Myocyte (in vitro differentiated cells): Measurements from ENCODE around the gene PRPF8. TPM values are rescaled to one million over a fixed set of nuclear protein-coding genes. Genes with fewer than 3 reads are reported as not detected.

ENCODE experiments used
- microRNA counts: library from miRNA; unstranded; fragments of <30 nt; microRNA quantifications from one replicate; lab custom pipeline; 2016
- total RNA-seq: library from RNA; depleted of rRNA; stranded (reverse); fragments of >200 nt; gene quantifications from 2 replicates; pipeline ENCODE4 v1.2.3, GENCODE V29; 2014

Gene PRPF8
- total RNA-seq, 1 donor from 2014 or later: 89.3 TPM

MicroRNAs encoded within 50 kb of the gene (microRNA counts, 767-probe panel; counts per million panel counts)
- 14,356 counts per million, percentile 81 among the panel's probes with 10 or more counts for microRNA hsa-miR-22-3p (lab: Ali Mortazavi, UCI)

Other genes with a start within 250 kb of the PRPF8 start
- 47.6 and 51.9 TPM in 2 replicates for gene CRK, start 228.6 kb downstream of the PRPF8 start, total RNA-seq
- 122 and 125 TPM in 2 replicates for gene MYO1C, start 192.2 kb downstream of the PRPF8 start, total RNA-seq
- 47.2 and 71.4 TPM in 2 replicates for gene INPP5K, start 168.3 kb downstream of the PRPF8 start, total RNA-seq
- gene PITPNA, start 122.1 kb downstream of the PRPF8 start, total RNA-seq: 25.1 and 29.9 TPM in 2 replicates
- gene SLC43A2, start 56.0 kb downstream of the PRPF8 start, total RNA-seq: 13.9 and 15.6 TPM in 2 replicates
- gene SCARF1, start 39.1 kb downstream of the PRPF8 start, total RNA-seq: 0.05 and 0.19 TPM in 2 replicates
- 11.0 and 20.1 TPM in 2 replicates for gene RILP, start 35.0 kb downstream of the PRPF8 start, total RNA-seq
- gene TLCD2, start 25.5 kb upstream of the PRPF8 start, total RNA-seq: 1.7 and 1.8 TPM in 2 replicates
- gene WDR81, start 39.8 kb upstream of the PRPF8 start, total RNA-seq: 76.0 and 76.8 TPM in 2 replicates
- 0.67 and 2.0 TPM in 2 replicates for gene SERPINF2, start 58.0 kb upstream of the PRPF8 start, total RNA-seq
- gene SERPINF1, start 77.2 kb upstream of the PRPF8 start, total RNA-seq: 5,512 and 6,691 TPM in 2 replicates
- 6.8 and 8.8 TPM in 2 replicates for gene SMYD4, start 145.0 kb upstream of the PRPF8 start, total RNA-seq
- 11.3 and 11.6 TPM in 2 replicates for gene RPA1, start 145.1 kb upstream of the PRPF8 start, total RNA-seq